Activated T-cell treated with anti-CD3 and anti-CD28 coated beads, Interleukin-2, amount 50 U/mL, for 48 hours (primary cell): ENCODE data around the gene TRABD2A.
A peak's percentile ranks its signal among the peaks of the same experiment; 100 is the strongest.
"Not testable (repeated sequence)": the region's sequence is repeated elsewhere in the genome, so short reads cannot be mapped to it uniquely, and the experiment has no call there.

Experiments used
- DNase-seq, 2 experiments: peaks; one replicate each; pipeline ENCODE4 v3.0.0-alpha.2; 2020

Gene TRABD2A

GRCh38 chr2:84815146-84815545 is 65.7 kb downstream of the TRABD2A start:
- no peak for DNase-seq

GRCh38 chr2:84811839-84812431 is 68.9 kb downstream of the TRABD2A start:
- no peak for DNase-seq

- DNase-seq: no peak
Measured at GRCh38 chr2:84808279-84808678, 72.6 kb downstream of the TRABD2A start.

DNA sequence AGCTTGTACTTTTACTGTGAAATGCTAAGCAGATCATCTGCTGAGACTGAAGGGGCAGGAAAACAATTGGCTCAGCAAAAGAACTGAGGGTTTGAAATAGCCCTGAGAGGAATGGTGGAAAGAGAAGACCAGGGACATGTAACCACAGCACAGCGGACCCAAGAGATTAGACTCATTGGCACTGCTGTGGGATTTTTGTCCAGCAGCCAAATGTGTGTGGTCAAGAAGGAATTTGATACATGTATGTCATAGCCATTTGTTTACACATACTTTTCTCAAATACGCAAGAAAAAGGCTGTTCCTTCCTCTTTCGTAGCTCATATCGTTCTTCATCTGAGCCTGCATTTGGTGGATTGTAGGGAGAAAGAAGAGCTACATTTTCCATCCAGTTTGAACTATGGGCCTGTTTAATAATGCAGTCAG is 73.8 kb downstream of the TRABD2A start:
- no peak for DNase-seq

DNA sequence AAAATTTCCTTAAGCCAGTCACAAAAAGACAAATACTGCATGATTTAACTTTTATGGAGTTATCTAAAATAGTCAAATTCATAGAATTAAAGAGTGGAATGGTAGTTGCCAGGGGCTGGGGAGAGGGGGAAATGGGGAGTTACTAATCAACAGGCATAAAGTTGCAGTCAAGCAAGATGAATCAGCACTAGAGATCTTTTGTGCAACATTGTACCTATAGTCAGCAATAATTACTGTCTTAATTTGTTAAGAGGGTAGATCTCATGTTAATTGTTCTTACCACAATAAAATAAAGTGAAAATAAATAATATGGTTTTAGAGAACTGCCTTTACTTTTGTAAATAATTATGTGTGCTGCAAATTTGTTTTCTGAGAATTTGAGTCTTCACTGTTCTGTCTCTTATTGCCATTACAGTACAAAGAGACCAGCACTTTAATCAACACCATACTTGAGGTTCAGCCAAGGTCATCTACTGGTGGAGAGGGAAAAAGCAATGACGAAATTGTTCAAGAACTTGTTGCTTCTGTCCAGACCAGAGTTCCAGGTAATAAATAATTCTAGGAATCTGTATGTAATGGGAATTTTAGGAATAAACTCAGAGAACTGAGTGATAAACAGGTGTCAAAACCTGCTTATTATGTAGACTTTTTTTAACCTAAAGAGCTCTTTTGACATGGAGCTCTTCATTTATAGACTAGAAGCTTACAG is 75.5 kb downstream of the TRABD2A start:
- no peak for DNase-seq

DNA sequence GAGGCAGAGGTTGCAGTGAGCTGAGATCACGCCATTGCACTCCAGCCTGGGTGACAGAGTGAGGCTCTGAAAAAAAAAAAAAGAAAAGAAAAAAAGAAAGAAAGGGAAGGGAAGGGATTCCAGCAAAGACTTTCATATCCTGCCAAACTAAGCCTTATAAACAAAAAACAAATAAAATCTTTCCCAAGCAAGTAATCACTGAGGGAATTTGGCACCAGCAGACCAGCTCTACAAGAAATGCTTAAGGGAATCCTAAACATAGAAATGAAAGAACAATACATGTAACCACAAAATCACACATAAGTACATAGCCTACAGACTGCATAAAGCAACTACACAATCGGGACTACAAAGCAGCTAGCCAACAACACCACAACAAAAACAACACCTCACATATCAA is 79.1 kb downstream of the TRABD2A start:
- no peak for DNase-seq

- no peak for DNase-seq
Measured at GRCh38 chr2:84800194-84800805, 80.6 kb downstream of the TRABD2A start.

- no peak for DNase-seq
Measured at GRCh38 chr2:84799772-84800171, 81.1 kb downstream of the TRABD2A start.

- no peak for DNase-seq
Measured at GRCh38 chr2:84797271-84797670, 83.6 kb downstream of the TRABD2A start.

DNA sequence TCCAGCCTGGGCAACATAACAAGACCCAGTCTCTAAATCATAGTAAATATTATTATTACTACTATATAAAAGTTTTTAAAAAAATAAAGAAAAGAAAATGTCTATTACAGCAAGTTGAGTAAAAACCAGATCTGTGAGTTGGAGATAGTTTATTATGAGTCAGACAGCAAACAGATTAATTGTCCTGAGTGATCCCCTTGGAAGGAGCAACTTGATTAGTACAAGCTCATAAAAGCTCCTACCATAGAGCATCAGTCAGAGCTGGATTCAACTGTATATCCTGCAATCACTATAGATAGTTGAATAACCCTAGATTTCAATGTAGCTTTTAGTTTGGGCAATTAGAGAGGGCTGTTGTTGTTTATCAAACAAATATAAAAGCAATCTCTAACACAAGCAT is 84.1 kb downstream of the TRABD2A start:
- DNase-seq: no peak

- DNase-seq: no peak
Measured at GRCh38 chr2:84793641-84794040, 87.2 kb downstream of the TRABD2A start.

DNA sequence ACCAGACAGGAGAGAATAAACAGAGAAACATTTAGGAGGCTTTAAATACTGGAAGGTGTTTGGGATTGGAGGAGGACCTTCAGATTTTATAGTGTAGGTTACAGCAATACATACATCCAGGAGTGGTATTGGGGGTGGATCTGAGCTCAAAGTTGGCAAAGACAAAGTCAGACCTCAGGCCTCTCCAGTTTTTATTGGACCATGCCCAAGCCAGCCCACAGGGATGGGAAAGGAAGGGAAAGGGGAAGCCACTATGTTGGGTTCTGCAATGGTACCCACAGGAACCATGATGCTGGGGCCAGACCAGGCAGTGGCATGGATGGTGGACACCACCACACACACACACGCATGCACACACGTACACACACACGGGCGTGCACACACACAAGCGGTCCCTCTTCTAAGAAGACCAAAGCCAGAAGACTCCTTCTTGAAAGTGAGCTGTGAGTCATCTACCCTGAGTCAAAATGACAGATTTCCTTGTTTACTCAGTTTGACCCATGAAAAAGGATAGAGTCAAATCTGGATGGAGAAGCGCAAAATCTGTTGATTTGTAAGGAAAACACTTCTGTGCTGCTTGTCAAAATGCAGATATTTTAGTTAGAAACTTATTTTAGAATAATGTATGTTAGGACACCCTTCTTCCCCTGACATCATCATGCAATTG is 87.9 kb downstream of the TRABD2A start:
- DNase-seq: no peak

- DNase-seq: no peak
Measured at GRCh38 chr2:84788498-84788897, 92.4 kb downstream of the TRABD2A start.

DNA sequence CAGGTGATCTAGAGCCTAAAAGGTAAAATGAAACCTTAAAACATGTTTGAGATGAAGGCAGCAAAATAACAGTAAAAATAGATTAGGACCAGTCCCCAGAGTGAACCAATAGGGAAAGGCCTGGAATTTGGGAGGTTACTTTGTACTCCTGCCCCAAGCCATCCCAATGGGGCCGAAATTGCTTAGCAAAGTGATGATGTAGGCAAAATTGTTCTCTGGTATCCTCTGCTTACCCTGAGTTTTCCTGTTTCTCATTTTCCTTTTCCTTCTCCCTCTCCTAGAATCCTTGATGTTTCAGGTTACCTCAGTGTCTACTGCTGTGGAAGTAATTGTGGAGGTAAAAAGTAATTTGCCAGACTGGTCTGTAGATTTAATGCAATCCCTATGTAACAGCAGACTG is 92.9 kb downstream of the TRABD2A start:
- DNase-seq: no peak

DNA sequence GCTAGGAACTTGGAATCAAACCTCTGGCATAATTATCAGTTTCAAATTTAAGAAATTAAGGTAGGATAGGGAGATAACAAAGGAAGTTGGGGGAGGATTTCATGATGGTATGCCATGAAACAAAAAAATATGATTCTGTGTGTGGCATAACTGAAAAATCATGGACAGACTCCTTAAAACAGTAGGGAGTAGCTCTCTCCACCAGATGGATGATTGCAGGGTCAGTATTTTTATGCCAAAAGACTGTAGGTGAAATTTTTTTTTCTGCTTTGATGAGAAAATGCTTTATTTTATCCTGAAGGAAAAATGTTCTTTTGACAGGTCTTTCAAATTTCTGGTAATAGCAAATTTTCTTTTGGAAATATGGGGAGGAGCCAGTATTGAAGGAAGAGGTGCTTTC is 94.3 kb downstream of the TRABD2A start:
- DNase-seq: no peak

DNA sequence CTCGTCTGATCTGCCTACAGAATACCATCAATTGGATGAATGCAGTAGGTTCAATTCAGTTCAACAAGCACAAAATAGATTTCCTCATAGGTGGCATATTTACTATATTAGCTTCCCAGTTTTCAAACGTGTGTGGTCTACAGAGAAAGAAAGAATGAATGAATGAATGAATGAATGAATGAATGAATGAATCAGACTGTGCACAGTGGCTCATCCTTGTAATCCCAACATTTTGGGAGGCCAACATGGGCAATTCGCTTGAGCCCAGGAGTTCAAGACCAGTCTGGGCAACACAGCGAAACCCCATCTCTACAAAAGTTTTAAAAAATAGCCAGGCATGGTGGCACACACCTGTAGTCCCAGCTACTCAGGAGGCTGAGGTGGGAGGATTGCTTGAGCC is 94.9 kb downstream of the TRABD2A start:
- DNase-seq: no peak

DNA sequence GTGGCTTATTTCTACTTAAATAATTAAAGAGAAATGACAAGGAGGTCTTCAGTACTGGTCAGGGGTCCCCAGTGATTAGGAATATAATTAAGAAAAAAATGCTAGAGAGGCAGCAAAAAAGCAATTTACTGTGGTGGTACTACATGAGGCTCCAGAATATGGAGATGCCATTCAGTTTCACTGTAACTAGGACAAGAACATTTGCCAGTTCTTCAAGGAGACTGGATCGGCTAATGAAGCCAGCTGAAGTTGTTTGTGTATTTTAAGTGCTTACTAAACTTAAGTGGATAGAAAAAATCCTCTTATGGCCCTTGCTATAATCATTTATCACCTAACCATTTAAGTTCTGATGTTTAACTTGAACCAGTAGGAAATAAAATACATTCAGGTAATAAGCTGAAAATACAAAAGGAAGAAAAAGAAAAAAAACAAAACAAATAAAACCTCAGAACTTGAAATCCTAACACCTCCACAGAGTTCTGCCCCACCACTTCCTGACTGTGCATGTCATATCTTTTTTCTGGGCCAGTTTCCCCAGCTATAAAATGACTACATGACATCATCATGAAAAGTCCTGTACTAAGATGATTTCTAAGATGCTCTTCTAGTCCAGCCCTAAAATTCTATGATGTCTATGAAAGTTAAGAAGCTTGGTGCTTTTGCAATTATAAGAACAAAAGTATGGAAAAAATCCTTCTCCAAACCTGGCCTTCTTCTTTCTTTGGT is 98.0 kb downstream of the TRABD2A start:
- DNase-seq: no peak

- peak; percentile 45 to 58 for DNase-seq
Measured at GRCh38 chr2:84781942-84782716, 98.8 kb downstream of the TRABD2A start.

DNA sequence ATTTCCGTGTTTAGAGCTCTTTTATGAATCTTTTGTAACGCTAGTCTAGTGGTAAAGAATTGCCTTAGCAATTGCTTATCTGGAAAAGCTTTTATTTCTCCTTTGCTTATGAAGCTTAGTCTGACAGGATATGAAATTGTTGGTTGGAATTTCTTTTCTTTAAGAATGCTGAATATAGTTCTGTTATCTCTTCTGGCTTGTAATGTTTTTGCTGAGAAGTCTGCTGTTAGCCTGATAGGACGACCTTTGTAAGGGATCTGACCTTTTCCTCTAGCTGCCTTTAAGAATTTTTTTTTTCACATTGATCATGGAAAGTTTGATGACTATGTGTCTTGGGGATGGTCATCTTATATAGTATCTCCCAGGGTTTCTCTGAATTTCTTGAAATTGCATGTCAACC is 101.1 kb downstream of the TRABD2A start:
- no peak for DNase-seq

- DNase-seq: no peak
Measured at GRCh38 chr2:84778911-84779690, 101.8 kb downstream of the TRABD2A start.

DNA sequence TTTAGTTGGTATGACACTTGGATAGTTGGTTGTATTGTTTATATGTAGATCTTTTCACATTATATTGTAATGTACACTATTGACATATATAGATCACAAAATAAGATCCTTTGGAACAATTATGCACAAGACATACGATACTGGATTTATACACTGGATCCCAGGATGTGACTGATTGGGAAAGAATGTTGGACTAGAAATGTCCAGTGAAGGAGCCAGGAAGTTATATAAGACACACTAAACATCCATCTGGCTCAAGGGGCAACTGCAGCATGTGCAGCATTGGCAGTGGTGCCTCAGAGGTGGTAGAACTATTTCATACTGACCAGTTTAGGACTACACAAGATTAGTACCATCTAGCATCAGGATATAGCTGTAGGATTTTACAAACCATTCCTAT is 104.9 kb downstream of the TRABD2A start:
- no peak for DNase-seq

DNA sequence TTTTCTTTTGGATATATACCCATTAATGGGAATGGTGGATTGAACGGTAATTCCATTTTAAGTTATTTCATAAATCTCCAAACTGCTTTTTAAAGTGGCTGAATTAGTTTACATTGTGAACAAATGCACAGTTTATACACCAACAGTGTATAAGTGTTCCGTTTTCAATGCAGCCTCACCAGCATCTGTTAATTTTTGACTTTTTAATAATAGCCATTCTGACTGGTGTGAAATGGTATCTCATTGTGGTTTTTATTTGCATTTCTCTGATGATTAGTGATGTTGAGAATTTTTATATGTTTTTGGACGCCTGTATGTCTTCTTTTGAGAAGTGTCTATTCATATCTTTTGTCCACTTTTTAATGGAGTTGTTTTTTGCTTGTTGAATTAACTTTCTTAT is 107.3 kb downstream of the TRABD2A start:
- not testable (repeated sequence) for DNase-seq
